HL-60 (cell line): ENCODE measurements around the gene METAP2.

Experiments used
- GABPA ChIP-seq: IDR thresholded peaks from 2 replicates; pipeline ENCODE4 v1.6.1; 2012; ENCODE audit warnings: low read depth
- TF ChIP-seq, protein P1 (sequence below): IDR thresholded peaks from 2 replicates; pipeline ENCODE4 v1.6.1; 2012; ENCODE audit warnings: low read depth; ENCODE audit not compliant: insufficient replicate concordance
- TF ChIP-seq, protein P2 (sequence below): IDR thresholded peaks from one replicate; pipeline ENCODE4 v1.5.1; 2011; ENCODE audit warnings: low read length, control low read depth, inconsistent platforms; ENCODE audit not compliant: insufficient read depth

DNA sequence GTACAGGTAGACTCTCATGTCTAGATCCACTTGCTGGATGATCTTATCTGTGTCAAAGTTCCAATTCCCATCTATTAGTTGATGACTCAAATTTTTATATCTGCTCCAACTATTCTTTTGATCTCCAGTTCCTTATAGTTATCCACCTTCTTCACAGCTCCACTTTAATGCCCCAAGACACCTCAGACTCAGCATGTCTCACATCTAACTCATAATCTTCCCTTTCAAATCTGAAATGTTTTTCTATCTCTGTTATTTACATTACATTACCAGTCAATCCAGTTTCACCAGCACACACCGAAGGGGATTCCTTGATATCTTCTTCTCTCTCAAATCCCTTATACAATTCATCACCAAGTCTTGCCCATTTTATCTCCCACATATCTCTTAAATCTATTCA lies 3.7 kb upstream of the METAP2 start:
- TF ChIP-seq, protein P1, sequence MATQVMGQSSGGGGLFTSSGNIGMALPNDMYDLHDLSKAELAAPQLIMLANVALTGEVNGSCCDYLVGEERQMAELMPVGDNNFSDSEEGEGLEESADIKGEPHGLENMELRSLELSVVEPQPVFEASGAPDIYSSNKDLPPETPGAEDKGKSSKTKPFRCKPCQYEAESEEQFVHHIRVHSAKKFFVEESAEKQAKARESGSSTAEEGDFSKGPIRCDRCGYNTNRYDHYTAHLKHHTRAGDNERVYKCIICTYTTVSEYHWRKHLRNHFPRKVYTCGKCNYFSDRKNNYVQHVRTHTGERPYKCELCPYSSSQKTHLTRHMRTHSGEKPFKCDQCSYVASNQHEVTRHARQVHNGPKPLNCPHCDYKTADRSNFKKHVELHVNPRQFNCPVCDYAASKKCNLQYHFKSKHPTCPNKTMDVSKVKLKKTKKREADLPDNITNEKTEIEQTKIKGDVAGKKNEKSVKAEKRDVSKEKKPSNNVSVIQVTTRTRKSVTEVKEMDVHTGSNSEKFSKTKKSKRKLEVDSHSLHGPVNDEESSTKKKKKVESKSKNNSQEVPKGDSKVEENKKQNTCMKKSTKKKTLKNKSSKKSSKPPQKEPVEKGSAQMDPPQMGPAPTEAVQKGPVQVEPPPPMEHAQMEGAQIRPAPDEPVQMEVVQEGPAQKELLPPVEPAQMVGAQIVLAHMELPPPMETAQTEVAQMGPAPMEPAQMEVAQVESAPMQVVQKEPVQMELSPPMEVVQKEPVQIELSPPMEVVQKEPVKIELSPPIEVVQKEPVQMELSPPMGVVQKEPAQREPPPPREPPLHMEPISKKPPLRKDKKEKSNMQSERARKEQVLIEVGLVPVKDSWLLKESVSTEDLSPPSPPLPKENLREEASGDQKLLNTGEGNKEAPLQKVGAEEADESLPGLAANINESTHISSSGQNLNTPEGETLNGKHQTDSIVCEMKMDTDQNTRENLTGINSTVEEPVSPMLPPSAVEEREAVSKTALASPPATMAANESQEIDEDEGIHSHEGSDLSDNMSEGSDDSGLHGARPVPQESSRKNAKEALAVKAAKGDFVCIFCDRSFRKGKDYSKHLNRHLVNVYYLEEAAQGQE = no peak
- TF ChIP-seq, protein P2, sequence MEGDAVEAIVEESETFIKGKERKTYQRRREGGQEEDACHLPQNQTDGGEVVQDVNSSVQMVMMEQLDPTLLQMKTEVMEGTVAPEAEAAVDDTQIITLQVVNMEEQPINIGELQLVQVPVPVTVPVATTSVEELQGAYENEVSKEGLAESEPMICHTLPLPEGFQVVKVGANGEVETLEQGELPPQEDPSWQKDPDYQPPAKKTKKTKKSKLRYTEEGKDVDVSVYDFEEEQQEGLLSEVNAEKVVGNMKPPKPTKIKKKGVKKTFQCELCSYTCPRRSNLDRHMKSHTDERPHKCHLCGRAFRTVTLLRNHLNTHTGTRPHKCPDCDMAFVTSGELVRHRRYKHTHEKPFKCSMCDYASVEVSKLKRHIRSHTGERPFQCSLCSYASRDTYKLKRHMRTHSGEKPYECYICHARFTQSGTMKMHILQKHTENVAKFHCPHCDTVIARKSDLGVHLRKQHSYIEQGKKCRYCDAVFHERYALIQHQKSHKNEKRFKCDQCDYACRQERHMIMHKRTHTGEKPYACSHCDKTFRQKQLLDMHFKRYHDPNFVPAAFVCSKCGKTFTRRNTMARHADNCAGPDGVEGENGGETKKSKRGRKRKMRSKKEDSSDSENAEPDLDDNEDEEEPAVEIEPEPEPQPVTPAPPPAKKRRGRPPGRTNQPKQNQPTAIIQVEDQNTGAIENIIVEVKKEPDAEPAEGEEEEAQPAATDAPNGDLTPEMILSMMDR = no peak
- TF ChIP-seq GABPA = no peak
